Measurements from ENCODE around the gene PRPF40A. TPM values are rescaled to one million over a fixed set of nuclear protein-coding genes. Genes with fewer than 3 reads are reported as not detected.

PRPF40A gene
- total RNA-seq, 1 experiment from 2014 or later = 135 TPM

- no peak for DNase-seq (ENCODE audit: low read depth)
These were observed 97.1 kb downstream of the PRPF40A start for GRCh38 chr2:152620208-152620607.

DNA sequence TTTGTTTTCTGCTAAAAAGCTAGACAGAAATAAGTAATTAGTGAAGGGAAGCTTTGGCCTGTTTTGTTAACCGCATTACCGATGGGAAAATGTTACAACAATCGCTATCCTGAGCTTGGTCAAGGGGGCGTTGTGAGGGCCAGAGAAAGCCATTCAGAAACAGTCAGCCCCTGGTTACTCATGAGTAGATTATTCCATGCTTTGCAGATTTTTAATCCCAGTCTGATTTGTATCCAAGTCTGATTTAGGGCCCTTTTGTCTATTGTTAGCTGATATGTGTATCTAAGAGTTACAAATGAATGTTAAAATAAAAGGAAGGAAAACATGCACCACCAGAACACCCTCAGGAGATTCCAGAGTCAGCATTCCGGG is 99.1 kb downstream of the PRPF40A start:
- no peak for DNase-seq (ENCODE audit: low read depth)

GRCh38 chr2:152617456-152618192 is 99.6 kb downstream of the PRPF40A start:
- DNase-seq (ENCODE audit: low read depth) = no peak

DNA sequence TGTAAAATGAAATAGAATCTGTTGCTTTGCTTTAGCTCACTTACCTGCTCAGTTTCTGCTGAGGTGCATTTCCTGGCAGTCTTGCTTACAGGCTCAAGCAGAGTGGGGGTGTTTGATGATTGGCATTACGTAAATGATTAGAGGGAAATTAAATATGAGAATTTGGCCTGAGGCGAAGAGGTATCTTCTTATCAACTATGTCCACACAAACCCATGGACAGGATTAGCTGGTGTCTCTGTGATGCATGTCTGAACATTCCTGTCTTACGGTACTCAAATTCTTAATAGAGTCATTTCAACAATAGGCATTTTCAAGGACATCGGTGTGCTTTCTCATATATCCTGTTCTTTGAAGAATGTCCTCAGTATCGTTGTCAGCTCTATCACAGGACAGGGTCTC is 102.1 kb downstream of the PRPF40A start:
- DNase-seq (ENCODE audit: low read depth) = no peak

DNA sequence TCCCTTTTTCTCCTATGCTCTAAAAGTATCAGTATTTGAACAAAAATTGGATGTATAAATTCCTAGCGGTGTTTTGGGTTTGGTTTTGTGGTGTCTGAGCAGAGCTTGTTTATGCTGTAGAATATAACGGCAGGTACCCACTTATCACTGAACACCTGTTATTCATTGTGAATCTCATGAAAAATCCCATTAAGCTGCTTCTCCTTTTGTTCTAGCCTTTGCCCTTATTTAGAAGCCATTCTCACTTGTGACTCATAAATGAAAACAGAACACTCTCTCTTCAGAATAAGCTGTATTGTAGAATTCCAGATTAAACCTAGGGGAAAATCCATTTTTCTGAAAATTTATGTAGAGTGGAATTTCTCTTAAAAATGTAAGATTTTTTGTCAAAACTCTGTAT is 104.0 kb downstream of the PRPF40A start:
- no peak for DNase-seq (ENCODE audit: low read depth)

DNA sequence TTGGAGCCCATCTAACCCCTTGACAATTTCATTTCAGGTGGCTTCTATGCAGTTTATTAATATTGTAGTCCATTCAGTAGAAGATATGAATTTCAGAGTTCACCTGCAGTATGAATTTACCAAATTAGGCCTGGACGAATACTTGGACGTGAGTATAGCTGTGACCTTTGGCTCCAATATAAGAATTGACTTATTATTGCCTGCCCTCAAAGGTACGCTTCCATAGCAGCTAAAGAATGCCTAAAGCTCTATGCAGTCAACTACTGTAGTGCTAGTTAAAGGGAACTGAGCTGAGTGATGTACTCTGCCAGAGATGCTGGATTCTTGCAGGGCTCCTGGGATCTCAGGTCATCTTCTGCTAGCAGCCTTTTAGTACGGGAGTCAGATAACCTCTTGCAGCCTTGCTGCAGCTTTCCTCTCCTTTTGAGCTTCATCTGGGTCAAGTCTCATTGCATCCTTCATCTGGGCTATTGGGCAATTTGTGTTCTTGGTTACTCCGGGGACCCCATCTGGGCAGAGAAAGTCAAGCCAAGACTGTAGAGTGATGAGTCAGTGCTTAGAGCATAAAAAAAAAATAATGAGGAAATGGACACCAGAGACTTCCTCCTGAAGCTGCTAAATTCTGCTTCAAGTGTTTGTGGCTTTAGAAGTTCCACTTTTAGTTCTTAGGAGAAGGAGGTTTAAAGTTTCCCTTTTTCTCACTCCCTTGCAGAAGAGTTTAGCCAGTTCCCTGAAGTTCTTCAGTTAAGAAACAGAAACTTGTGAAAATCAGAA is 105.6 kb downstream of the PRPF40A start:
- peak; percentile 86 for DNase-seq (ENCODE audit: low read depth)

DNA sequence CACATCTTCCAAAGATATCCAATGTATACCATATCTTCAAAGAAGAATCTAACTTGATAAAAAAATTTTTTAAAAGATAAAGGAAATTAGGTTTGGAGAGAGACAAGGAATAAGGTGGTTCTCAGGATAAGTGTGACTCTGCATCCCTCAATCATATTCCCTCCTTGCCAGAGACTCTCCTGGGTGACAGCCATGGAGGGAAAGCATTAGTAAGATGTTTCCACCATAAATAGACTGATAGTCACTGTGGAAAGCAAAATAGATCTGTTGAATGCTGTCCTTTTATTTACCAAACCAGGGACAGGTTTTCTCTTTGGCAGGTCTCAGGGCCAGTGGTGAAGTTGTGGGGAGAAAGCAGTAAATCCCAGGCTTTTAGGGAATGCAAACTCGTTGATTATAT is 107.6 kb downstream of the PRPF40A start:
- DNase-seq (ENCODE audit: low read depth) = no peak

DNA sequence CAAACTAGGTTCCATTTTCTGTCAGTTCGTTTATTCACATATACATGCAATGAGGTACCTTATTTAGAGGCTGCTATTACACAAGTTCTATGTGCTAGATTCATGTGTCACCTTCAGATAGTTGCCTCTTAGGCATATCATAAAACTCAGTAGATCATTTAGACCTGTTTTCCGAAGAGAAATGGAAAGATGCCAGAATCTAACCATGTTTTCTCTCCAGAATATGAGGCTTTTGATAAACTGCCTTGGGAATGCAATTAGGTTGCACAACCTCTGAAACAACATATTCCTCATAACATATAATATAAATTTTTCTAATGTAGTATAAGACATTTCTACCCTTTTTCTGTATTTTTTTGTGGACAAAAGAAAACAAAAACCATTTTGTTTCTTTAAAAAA is 108.1 kb downstream of the PRPF40A start:
- DNase-seq (ENCODE audit: low read depth) = no peak

DNA sequence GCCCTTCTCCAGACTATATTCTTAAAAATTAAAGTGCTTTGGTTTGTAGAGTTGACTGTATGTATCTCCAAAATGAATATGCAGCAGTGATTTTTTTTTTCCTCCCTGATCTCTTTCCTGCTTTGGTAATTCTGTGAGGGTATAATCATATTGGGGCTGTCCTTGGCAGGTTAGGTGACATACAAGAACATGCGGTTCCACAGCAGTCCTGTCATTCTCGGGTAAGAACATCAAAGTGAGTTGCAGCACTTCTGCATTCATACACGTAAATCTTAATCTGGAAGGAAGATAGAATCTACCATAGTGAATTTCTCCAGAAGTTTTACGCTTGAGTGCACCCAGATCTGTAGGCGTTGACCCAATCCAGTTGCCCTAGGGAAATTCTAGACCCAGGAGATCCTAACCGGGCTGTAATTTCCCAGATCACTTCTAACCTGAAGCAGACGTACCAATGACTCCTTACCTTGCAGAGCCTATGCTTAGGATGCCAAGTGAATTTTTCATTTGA is 109.4 kb downstream of the PRPF40A start:
- DNase-seq (ENCODE audit: low read depth) = no peak

- no peak for DNase-seq (ENCODE audit: low read depth)
These were observed 110.3 kb downstream of the PRPF40A start for GRCh38 chr2:152606941-152607340.

- DNase-seq (ENCODE audit: low read depth) = no peak
These were observed 111.2 kb downstream of the PRPF40A start for GRCh38 chr2:152606081-152606480.

GRCh38 chr2:152603166-152603565 is 114.1 kb downstream of the PRPF40A start:
- DNase-seq (ENCODE audit: low read depth) = no peak

- DNase-seq (ENCODE audit: low read depth) = no peak
These were observed 114.5 kb downstream of the PRPF40A start for GRCh38 chr2:152602750-152603149.

Other genes with a start within 250 kb of the PRPF40A start
- 86.2 and 92.3 TPM in 2 replicates for gene ARL6IP6, start 1.2 kb upstream of the PRPF40A start, total RNA-seq (2014; rRNA removed; shearing (Covaris generic))